K562 (cell line): ENCODE results near the gene PTK6. TPM values are rescaled to one million over a fixed set of nuclear protein-coding genes. Genes with fewer than 3 reads are reported as not detected.

Experiments used
- MCM7 ChIP-seq, 2 experiments: fragments of 450-650 bp; IDR thresholded peaks; 2 replicates each; pipeline ENCODE4 v1.6.1; 2016 to 2018
- TRIM28 ChIP-seq: fragments of 450-650 bp; IDR thresholded peaks from 2 replicates; pipeline ENCODE4 v1.6.1; 2017
- polyA plus RNA-seq, 8 experiments: library from polyadenylated mRNA; depleted of rRNA in 4 of 8; stranded (reverse) in 5 of 8; unstranded in 3 of 8; fragments of >200 nt; fragmentation: Nextera tagmentation in 2 of 8; fragmentation: Illumina TruSeq in 1 of 8; extraction: Ambion mirVana in 2 of 8; extraction: Trizol in 1 of 8; gene quantifications; 2 replicates each; pipeline versions ENCODE4 v1.2.1 to v1.2.3, GENCODE V29; 2011 to 2014; ENCODE audit warnings: inconsistent platforms in 1 of 8, missing spikeins in 1 of 8
- total RNA-seq, 7 experiments: library from RNA; depleted of rRNA in 6 of 7; stranded (reverse); fragments of >200 nt in 6 of 7; fragmentation: Illumina TruSeq in 2 of 7; extraction: Trizol in 2 of 7; gene quantifications; 2 replicates each; pipeline versions ENCODE4 v1.2.1 to v1.2.3, GENCODE V29; 2011 to 2021; ENCODE audit warnings: low replicate concordance in 1 of 7
- TF ChIP-seq, protein P1 (sequence below): fragments of 450-650 bp; IDR thresholded peaks from 2 replicates; pipeline ENCODE4 v1.6.1; 2016; ENCODE audit warnings: low read depth
- TF ChIP-seq, protein P2 (sequence below): fragments of 250-450 bp; sonication (Bioruptor Pico); IDR thresholded peaks from 2 replicates; pipeline ENCODE4 v1.4.0; 2020

Gene PTK6
- total and polyA plus RNA-seq, 9 of the 15 experiments (the other 6 are each of a cell fraction or from before 2014, with no cell fraction given): 0.07 TPM; not detected in 8

DNA sequence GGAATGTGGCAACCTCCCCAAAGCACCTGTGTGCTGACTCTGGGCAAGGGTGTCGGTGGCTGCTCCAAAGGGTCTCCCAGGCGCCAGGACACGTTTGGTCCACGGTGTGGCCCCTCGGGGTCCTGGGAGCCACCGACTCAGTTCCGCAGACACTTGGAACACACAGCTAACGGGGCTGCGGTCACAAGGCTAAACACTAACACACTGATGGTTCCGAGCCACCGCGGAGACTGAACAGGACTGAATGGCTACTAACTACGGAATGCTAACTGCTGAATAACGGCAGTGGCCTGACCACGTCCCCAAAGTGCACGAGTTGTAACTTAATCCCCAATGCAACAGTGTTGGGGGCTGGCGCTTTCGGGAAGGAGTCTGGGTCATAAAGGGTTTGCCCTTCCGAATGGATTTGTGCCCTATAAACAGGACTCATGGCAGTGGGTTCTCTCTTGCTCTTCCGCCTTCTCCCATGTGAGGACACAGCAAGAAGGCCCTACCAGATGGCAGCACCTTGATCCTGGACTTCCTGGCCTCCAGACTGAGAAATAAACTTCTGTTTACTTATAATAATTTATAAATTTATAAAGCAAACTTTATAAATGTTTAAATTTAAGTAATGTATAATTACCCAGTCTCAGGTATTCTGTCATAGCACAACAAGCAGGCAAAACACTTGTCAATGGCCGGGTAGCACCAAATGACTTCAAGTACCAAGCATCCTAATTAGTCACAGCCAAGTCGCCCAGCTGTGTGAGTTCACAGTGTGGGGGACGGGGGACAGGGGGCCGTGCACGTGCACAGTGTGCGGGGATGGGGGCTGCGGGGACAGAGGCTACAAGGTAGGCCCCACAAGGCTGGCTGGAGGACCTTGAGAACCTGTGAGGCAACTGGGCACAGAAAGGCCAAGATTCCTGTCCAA lies 36.0 kb downstream of the PTK6 start (continued):
- TF ChIP-seq, protein P1, sequence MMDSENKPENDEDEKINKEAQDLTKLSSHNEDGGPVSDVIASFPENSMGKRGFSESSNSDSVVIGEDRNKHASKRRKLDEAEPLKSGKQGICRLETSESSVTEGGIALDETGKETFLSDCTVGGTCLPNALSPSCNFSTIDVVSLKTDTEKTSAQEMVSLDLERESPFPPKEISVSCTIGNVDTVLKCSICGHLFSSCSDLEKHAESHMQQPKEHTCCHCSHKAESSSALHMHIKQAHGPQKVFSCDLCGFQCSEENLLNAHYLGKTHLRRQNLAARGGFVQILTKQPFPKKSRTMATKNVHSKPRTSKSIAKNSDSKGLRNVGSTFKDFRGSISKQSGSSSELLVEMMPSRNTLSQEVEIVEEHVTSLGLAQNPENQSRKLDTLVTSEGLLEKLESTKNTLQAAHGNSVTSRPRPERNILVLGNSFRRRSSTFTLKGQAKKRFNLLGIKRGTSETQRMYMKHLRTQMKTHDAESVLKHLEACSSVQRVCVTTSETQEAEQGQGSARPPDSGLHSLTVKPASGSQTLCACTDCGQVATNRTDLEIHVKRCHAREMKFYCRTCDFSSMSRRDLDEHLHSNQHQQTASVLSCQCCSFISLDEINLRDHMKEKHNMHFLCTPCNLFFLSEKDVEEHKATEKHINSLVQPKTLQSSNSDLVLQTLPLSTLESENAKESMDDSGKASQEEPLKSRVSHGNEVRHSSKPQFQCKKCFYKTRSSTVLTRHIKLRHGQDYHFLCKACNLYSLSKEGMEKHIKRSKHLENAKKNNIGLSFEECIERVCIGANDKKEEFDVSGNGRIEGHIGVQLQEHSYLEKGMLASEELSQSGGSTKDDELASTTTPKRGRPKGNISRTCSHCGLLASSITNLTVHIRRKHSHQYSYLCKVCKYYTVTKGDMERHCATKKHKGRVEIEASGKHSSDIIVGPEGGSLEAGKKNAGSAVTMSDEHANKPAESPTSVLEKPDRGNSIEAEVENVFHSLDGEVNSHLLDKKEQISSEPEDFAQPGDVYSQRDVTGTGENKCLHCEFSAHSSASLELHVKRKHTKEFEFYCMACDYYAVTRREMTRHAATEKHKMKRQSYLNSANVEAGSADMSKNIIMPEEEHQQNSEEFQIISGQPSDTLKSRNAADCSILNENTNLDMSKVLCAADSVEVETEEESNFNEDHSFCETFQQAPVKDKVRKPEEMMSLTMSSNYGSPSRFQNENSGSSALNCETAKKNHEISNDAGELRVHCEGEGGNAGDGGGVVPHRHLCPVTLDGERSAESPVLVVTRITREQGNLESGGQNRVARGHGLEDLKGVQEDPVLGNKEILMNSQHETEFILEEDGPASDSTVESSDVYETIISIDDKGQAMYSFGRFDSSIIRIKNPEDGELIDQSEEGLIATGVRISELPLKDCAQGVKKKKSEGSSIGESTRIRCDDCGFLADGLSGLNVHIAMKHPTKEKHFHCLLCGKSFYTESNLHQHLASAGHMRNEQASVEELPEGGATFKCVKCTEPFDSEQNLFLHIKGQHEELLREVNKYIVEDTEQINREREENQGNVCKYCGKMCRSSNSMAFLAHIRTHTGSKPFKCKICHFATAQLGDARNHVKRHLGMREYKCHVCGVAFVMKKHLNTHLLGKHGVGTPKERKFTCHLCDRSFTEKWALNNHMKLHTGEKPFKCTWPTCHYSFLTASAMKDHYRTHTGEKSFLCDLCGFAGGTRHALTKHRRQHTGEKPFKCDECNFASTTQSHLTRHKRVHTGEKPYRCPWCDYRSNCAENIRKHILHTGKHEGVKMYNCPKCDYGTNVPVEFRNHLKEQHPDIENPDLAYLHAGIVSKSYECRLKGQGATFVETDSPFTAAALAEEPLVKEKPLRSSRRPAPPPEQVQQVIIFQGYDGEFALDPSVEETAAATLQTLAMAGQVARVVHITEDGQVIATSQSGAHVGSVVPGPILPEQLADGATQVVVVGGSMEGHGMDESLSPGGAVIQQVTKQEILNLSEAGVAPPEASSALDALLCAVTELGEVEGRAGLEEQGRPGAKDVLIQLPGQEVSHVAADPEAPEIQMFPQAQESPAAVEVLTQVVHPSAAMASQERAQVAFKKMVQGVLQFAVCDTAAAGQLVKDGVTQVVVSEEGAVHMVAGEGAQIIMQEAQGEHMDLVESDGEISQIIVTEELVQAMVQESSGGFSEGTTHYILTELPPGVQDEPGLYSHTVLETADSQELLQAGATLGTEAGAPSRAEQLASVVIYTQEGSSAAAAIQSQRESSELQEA: no peak
- TF ChIP-seq TRIM28 (no peak), MCM7 (IDR thresholded peaks at IDR 0.05) (no peak)
- TF ChIP-seq, protein P2, sequence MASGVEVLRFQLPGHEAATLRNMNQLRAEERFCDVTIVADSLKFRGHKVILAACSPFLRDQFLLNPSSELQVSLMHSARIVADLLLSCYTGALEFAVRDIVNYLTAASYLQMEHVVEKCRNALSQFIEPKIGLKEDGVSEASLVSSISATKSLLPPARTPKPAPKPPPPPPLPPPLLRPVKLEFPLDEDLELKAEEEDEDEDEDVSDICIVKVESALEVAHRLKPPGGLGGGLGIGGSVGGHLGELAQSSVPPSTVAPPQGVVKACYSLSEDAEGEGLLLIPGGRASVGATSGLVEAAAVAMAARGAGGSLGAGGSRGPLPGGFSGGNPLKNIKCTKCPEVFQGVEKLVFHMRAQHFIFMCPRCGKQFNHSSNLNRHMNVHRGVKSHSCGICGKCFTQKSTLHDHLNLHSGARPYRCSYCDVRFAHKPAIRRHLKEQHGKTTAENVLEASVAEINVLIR (CRISPR knock-in tag): no peak
